Measurements from ENCODE around the gene PALM.

PALM gene

DNA sequence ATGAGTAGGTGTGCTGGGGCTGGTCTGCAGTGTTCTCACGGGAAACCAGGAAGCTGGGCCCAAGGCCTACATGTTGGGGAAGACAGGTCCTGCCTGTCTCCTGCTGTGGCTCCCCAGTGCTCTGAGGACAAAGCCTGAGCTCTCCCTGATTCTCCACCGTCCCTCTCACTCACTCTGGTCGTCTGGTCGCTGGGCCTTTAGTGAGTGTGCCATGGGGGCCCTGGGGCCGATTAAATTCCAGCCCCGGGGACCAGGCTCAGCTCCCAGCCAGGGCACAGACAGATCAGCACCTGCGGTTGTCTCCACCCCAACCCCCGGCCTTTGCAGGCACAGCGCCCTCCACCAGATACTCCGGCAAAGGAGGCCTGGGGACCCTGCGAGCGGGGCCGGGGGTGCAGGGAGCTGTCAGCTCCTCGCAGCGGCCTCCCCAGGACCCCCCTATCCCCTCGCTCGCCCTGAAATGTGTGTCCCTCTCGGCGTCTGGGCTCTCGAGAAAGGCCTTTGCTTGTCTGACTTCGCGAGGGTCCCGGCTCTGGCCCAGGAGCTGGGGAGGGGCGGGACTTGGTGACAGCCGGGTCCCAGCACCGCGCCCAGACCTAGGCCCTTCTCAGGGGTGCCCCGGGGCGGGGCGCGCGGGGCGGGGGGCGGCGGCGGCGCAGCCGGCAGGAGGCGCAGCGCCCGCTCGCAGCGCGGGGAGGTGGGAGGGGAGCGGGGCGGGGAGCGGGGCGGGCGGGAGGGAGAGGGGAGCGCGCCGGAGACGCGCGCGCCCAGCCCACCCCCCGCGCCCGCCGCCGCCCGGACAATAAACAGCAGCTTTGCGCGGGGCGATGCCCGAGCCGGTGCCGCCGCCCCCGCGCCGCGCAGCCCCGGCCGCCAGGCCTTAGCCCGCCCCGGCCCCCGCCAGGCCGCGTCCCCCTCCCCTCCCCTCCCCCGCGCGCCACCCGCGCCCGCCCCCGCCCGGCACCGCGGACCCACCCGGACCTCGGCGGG lies at the start of gene PALM:
Gene PALM (plus strand): TSS at position 782 of the 990 bp plus-strand sequence. CDS start 212 bp downstream, outside the sequence.
- in situ Hi-C loops (cut with MboI; ENCODE audit: low sequenced_read_pairs), result no loop called here

- in situ Hi-C loops (cut with MboI; ENCODE audit: low sequenced_read_pairs), result no loop called here
These were observed 47.8 kb upstream of the PALM start for GRCh38 chr19:660793-661426.

- in situ Hi-C loops (cut with MboI; ENCODE audit: low sequenced_read_pairs), result no loop called here
These were observed 47.1 kb upstream of the PALM start for GRCh38 chr19:661427-662196.

DNA sequence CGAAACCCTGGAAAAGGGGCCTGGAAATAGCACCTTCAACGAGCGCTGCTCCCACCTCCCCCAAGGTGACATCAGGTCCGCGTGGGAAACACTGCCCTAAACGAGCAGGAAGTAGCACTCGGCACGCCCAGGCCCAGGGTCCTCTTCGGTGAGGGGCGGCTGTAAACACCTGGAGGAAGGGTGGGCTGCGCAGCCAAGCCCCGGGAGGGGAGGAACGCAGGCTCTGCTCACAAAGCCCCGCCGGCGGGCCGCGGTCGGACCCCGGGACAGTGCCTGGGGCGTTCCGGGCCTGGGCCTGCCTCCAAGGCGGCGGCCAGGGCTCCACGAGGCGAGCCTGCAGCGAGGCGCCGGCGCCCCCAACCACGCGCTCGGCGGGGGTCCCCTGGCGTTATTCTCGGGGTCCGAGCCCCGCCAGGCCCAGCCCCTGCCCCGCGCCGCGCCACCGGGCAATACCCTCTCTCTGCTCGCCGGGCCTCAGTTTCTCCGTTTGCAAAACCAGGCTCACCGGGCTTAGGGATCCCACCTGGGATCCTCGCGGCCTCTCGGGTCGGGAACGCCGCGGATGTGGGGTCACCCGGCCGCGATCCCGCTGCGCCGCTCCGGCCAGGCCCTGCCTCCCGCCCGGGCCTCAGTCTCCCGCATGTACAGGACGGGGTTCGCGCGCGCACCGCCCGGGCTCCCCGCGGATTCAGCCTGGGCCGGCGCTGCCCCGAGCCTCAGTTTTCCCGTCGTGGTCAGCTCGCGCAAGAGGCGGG lies 46.4 kb upstream of the PALM start:
- in situ Hi-C loops (cut with MboI; ENCODE audit: low sequenced_read_pairs), result no loop called here

DNA sequence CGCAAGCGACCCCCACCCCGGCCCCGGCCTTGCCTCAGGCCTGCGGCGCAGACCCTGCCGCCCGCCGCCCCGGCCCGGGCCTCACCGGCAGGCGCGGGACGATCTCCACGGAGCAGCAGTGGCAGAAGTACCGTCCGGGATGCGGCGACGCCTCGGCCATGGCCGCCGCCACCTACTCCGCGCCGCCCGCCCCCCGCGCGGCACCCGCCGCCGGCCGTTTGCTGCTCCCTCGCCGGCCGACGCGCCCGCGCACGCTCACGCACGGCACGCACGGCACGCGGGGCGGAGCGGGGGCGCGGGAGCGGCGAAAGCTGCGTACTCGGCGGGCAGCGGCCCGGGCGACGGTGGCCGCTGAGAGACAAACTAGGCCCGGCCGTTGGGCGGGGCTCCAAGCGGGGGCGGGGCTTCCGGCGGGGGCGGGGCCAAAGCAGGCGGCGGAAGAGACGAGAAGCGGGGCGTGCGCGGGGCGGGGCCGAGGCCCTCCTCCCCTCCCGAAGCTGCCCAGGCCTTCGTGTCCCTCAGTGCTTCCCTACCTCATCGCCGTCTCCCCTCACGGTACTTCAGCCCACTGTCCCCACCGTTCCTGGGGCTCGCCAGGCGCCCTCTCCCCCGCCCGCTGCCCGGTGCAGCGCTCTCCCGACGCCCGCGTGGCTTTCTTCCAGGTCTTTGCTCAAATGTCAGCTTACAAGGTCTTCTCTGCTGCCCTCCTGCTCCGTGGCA lies 45.6 kb upstream of the PALM start, which contains the start of gene RNF126:
Gene RNF126 (minus strand): TSS at position 253 of the 720 bp plus-strand sequence. CDS start 93 bp downstream, at position 160.
- in situ Hi-C loops (cut with MboI; ENCODE audit: low sequenced_read_pairs), result no loop called here

DNA sequence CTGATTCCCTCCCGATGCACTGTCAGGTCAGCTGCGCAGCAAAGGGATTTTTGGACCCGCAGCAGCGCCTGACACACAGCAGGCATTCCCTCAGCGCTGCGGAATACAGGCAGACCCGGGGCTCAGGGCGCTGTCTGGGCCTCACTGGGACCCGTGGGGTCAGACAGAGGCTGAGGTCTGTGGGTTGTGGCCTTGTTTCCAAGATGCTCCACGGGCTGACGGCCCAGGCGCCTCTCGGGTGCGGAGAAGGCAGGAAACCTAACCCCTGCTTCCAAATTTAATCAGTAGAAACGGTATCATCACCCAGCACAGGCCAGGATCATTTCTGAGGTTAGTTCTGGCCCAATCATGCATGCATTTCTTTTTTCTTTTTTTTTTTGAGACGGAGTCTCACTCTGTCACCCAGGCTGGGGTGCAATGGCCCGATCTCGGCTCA lies 45.0 kb upstream of the PALM start:
- in situ Hi-C loops (cut with MboI; ENCODE audit: low sequenced_read_pairs), result no loop called here

DNA sequence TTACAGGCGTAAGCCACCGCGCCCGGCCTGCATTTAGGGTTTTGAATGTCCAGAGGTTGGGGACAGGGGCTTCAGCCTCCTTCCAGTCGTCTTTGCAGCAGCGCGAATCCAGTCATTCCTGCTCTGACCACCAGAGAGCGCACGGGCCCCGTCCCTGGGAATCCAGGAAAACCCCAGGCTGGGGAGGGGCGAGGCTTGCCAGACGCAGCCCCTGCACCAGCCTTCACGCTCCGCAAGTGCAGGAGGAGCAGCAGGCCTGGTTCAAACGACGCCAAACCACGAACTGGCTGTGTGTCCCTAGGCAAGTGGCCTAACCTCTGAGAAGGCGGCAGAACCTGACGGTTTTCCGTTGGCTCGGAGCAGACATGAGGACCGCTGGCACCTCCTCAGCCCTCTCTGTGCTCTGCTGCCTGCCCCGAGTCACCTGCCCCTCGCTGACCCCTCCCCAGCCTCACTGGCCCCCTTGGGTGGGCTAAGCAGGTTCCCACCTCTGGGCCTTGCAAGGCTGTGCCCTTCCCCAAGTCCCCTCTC lies 43.8 kb upstream of the PALM start:
- in situ Hi-C loops (cut with MboI; ENCODE audit: low sequenced_read_pairs), result loop anchor here (5.0 kb wide), 1 partner anchor 67 kb away; no protein-coding TSS in a partner anchor

DNA sequence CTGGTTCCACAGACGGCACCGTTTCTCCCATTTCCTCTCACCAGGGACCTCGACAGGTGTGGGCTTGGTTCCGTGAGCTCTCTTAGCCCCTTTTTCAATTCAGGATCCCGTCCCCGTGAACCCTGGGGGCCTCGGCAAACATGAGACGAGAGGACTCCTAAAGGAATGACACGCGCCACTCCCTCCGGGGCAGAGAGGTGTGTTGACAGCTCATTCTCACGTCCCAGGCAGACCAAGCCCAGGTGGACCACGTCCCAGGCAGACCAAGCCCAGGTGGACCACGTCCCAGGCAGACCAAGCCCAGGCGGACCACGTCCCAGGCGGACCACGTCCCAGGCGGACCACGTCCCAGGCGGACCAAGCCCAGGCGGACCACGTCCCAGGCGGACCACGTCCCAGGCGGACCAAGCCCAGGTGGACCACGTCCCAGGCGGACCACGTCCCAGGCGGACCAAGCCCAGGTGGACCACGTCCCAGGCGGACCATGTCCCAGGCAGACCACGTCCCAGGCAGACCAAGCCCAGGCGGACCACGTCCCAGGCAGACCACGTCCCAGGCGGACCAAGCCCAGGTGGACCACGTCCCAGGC lies 41.7 kb upstream of the PALM start:
- in situ Hi-C loops (cut with MboI; ENCODE audit: low sequenced_read_pairs), result loop anchor here (5.0 kb wide), 1 partner anchor 65 kb away; no protein-coding TSS in a partner anchor

GRCh38 chr19:668675-669434 lies 39.9 kb upstream of the PALM start:
- in situ Hi-C loops (cut with MboI; ENCODE audit: low sequenced_read_pairs), result loop anchor here (5.0 kb wide), 1 partner anchor 63 kb away; no protein-coding TSS in a partner anchor

- in situ Hi-C loops (cut with MboI; ENCODE audit: low sequenced_read_pairs), result no loop called here
These were observed 38.1 kb upstream of the PALM start for GRCh38 chr19:670609-671075.

- in situ Hi-C loops (cut with MboI; ENCODE audit: low sequenced_read_pairs), result no loop called here
These were observed 34.2 kb upstream of the PALM start for GRCh38 chr19:674282-675151.

DNA sequence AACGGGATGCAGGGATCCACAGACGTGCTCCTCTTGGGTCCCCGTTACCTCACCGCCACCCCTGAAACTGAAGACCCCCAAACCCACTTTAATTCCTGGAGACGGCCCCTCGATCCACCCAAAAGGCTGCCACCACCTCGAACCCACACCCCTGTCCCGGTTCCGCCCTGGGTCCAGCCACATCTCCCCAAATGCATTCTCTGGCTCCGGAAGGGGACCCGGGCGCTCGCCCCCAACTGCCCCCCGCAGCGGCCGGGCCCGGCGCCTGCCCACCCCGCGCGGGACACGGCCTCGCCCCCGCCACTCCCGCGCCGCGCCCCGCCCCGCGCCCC lies 32.8 kb upstream of the PALM start:
- in situ Hi-C loops (cut with MboI; ENCODE audit: low sequenced_read_pairs), result no loop called here

GRCh38 chr19:676339-677105 lies 32.2 kb upstream of the PALM start, which contains the start of gene FSTL3:
Gene FSTL3, plus strand, starts transcription at chr19:676392. Its CDS starts 32 bp downstream, at chr19:676424.
- in situ Hi-C loops (cut with MboI; ENCODE audit: low sequenced_read_pairs), result no loop called here

- in situ Hi-C loops (cut with MboI; ENCODE audit: low sequenced_read_pairs), result no loop called here
These were observed 31.5 kb upstream of the PALM start for GRCh38 chr19:677201-677600.

GRCh38 chr19:677601-678436 lies 30.9 kb upstream of the PALM start:
- in situ Hi-C loops (cut with MboI; ENCODE audit: low sequenced_read_pairs), result no loop called here

Measured in HL-60/S4 (cell line).